SK-N-MC (cell line): ENCODE results near the gene ABI3BP.

Experiments used
- EZH2 ChIP-seq: fragments of 200-600 bp; sonication (generic); IDR thresholded peaks from one replicate; pipeline ENCODE4 v1.6.1; 2017; ENCODE audit warnings: antibody characterized with exemption
- FOXP2 ChIP-seq: optimal IDR thresholded peaks from 2 replicates; pipeline ENCODE3; 2011; ENCODE audit warnings: mild to moderate bottlenecking, moderate library complexity; ENCODE audit not compliant: insufficient read depth; ENCODE audit errors: extremely low read length, control extremely low read depth
- POLR2AphosphoS5 ChIP-seq: IDR thresholded peaks from 2 replicates; pipeline ENCODE4 v1.6.1; 2012; ENCODE audit warnings: mild to moderate bottlenecking, low read depth, low read length, borderline replicate concordance

DNA sequence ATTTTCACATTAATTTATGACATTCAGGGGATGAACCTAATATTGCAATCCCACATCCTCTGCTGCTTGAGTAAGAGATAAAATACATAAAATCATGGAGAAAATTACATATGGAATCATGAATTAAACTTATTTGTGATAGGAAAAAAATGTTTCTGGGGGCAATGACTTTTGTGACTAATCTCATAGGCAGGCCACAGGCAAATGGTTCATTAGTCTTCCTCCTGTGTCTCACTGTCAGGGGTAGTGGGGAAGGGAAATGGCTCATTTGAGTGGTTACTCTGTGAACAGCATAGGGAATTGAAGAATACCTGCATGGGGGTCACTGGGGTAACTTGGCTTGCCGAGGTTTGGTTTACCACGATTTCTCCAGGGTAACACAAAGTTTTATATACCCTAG, 211.9 kb downstream of the ABI3BP start:
- TF ChIP-seq POLR2AphosphoS5 (no peak), EZH2 (no peak), FOXP2 (no peak)
